ENCODE data around the gene ADAMTSL1. TPM values are rescaled to one million over a fixed set of nuclear protein-coding genes. Genes with fewer than 3 reads are reported as not detected.

The ADAMTSL1 gene
- total RNA-seq, 4 donors from 2014 or later: 2.8 to 26.4 (median 9.4) TPM

DNA sequence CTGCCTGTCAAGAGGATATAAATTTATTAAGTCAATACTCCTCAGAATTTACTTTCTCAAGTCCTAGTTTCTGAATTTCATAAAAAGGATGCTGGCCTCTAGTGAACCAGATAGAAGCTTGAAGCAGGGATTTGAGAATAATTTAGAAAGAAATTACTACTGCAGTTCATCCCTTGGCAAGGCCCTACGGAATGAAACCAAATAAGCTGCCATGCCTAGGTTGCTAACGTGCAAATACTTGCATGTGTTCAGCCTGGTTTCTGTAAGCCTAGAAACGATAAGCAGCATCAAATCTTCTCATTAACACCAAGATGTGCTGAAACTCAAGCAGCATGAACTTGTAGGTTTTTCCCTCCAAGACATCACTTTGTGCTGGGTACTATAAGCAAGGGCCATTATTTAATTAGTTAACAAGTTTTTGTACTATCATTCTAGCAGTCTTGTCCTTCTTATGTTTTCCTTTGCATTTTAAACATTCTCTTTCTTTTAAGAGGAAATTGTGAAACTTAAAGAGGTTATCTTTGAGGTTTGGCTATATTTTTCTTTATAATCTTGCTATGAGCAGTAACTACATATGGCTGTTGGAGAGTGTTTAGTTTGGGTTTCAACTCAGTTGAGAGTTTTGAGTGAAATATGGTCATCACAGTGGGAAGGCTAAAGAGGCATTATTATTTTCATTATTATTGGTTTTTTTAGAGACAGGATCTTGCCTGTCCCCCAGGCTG, 71.8 kb downstream of the ADAMTSL1 start:
- Histone ChIP-seq H3K4me1 (no peaks in the 10 kb centered on the region), H3K9me3 (no peaks in the 10 kb centered on the region), H3K27ac (no peak overlapping the region), H3K27me3 (no peaks in the 10 kb centered on the region), H3K4me3 (no peak overlapping the region), H3K36me3 (no peaks in the 10 kb centered on the region)
- TF ChIP-seq POLR2A (IDR thresholded peaks at IDR 0.05): no peak
- TF ChIP-seq, protein P1, sequence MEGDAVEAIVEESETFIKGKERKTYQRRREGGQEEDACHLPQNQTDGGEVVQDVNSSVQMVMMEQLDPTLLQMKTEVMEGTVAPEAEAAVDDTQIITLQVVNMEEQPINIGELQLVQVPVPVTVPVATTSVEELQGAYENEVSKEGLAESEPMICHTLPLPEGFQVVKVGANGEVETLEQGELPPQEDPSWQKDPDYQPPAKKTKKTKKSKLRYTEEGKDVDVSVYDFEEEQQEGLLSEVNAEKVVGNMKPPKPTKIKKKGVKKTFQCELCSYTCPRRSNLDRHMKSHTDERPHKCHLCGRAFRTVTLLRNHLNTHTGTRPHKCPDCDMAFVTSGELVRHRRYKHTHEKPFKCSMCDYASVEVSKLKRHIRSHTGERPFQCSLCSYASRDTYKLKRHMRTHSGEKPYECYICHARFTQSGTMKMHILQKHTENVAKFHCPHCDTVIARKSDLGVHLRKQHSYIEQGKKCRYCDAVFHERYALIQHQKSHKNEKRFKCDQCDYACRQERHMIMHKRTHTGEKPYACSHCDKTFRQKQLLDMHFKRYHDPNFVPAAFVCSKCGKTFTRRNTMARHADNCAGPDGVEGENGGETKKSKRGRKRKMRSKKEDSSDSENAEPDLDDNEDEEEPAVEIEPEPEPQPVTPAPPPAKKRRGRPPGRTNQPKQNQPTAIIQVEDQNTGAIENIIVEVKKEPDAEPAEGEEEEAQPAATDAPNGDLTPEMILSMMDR (IDR thresholded peaks at IDR 0.05): no peak
- no peak for DNase-seq

DNA sequence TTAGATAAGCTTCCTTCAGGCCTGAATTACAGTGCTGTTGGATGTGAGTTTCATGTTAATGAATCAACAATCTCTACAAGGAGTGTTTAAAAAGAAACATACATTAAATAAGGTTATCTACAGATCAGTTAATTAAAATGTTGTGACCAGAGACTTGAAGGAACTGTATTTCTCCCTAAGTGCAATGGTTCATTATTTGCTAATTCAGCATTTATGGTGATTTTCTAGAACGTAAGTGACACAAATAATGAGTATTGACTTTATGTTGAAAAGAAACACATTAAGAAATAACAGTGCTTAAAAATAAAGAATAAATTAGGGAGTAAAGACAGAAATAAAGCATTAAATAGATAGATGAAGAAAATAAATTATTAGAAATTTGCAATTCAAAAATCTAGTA, 74.5 kb downstream of the ADAMTSL1 start:
- DNase-seq: no peak
- TF ChIP-seq POLR2A (IDR thresholded peaks at IDR 0.05): no peak
- TF ChIP-seq, protein P1 (IDR thresholded peaks at IDR 0.05): no peak

DNA sequence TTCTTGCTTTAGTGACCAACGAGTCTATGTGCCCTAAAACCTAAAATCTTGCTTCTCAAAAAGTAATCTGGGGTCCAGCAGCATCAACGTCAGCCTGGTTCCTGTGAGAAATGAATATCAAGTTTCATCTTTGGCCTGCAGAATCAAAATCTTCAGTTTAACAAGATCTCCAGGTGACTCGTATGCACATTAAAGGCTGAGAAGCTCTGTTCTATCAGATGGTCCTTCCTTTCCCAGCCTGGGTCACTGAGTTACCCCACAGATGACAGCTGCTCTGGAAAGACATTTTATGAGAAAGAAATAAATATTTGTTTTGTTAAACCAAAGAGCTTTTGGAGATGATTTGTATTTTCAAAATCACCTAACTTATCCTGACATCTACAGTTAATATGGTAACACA, 75.8 kb downstream of the ADAMTSL1 start:
- no peak overlapping the region for H3K4me3 ChIP-seq
- TF ChIP-seq, protein P1 (IDR thresholded peaks at IDR 0.05): no peak
- TF ChIP-seq POLR2A (IDR thresholded peaks at IDR 0.05): no peak
- no peaks in the 10 kb centered on the region for H3K9me3 ChIP-seq
- no peak overlapping the region for H3K27ac ChIP-seq
- no peaks in the 10 kb centered on the region for H3K27me3 ChIP-seq
- H3K4me1 ChIP-seq: no peaks in the 10 kb centered on the region
- no peak for DNase-seq
- H3K36me3 ChIP-seq: no peaks in the 10 kb centered on the region

More for the DNA sequence above, 74.5 kb downstream of the ADAMTSL1 start:
- Histone ChIP-seq H3K4me1 (no peaks in the 10 kb centered on the region), H3K27me3 (no peaks in the 10 kb centered on the region), H3K9me3 (no peaks in the 10 kb centered on the region), H3K36me3 (no peaks in the 10 kb centered on the region), H3K27ac (no peak overlapping the region), H3K4me3 (no peak overlapping the region)

DNA sequence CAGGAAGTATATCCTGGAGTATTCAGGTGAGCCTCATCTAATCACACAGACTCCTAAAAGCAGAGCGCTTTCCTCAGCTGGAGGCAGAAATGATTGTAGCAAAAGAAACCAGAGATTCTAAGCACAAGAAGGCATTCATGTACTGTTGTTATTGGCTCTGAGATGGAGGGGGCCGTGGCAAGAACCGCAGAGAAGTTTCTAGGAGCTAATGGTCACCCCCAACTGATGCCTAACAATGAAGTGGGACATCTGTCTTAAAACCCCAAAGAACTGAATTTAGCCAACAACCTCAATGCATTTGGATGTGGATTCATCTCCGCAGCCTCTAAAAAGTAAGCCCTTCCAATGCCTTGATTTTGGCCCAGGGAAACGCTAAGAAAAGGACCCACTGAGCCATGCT, 76.3 kb downstream of the ADAMTSL1 start:
- H3K27ac ChIP-seq: no peak overlapping the region
- no peaks in the 10 kb centered on the region for H3K27me3 ChIP-seq
- no peaks in the 10 kb centered on the region for H3K9me3 ChIP-seq
- no peak for TF ChIP-seq POLR2A (IDR thresholded peaks at IDR 0.05)
- TF ChIP-seq, protein P1 (IDR thresholded peaks at IDR 0.05): no peak
- no peak for DNase-seq
- H3K4me1 ChIP-seq: no peaks in the 10 kb centered on the region
- H3K36me3 ChIP-seq: no peaks in the 10 kb centered on the region
- H3K4me3 ChIP-seq: no peak overlapping the region

DNA sequence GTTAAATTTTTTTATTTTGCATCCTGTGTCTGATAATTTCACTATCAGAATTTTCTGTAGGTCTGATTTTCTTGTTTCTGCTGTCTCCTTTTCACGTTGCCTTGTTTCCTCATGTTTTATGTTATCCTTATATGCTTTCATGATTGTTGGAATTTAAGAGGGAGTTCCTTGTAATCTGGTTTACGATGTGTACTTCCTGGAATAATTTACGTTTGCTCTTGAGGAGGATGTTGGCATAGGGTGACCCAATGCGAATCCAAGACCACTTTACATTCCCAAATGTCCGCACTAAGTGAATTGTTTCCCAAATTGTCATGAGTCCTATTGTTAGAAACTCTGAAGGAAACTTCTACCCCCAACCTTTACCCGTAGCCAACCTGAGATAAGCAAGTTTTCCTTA, 80.3 kb downstream of the ADAMTSL1 start:
- no peak for TF ChIP-seq POLR2A (IDR thresholded peaks at IDR 0.05)
- TF ChIP-seq, protein P1 (IDR thresholded peaks at IDR 0.05): no peak
- no peak for DNase-seq
- Histone ChIP-seq H3K4me3 (no peak overlapping the region), H3K36me3 (no peaks in the 10 kb centered on the region), H3K27ac (no peak overlapping the region), H3K9me3 (no peaks in the 10 kb centered on the region), H3K4me1 (no peaks in the 10 kb centered on the region), H3K27me3 (no peaks in the 10 kb centered on the region)
